GM08714 (cell line): Measurements from ENCODE around the gene C1orf159.
"Not testable (repeated sequence)": the region's sequence is repeated elsewhere in the genome, so short reads cannot be mapped to it uniquely, and the experiment has no call there.

Source experiments
- H3K4me3 ChIP-seq: fragments of 200-500 bp; sonication (Bioruptor generic); 2 replicates; pipeline ENCODE4 v1.5.1; 2014; ENCODE audit warnings: mild to moderate bottlenecking, low read length, inconsistent platforms
- ZNF274 ChIP-seq: IDR thresholded peaks from 2 replicates; pipeline ENCODE4 v1.6.1; 2012; ENCODE audit warnings: mild to moderate bottlenecking, low read depth, low read length

The C1orf159 gene

GRCh38 chr1:1156140-1157032 is 40.5 kb upstream of the C1orf159 start:
- TF ChIP-seq ZNF274 = no peak
- no peak overlapping the region for H3K4me3 ChIP-seq

GRCh38 chr1:1155258-1155657 is 39.4 kb upstream of the C1orf159 start:
- TF ChIP-seq ZNF274 = no peak
- no peak overlapping the region for H3K4me3 ChIP-seq

- H3K4me3 ChIP-seq = no peak overlapping the region
- TF ChIP-seq ZNF274 = no peak
These were observed 38.0 kb upstream of the C1orf159 start for GRCh38 chr1:1153874-1154273.

GRCh38 chr1:1153215-1153614 is 37.3 kb upstream of the C1orf159 start:
- not testable (repeated sequence) for H3K4me3 ChIP-seq

GRCh38 chr1:1152431-1152830 is 36.5 kb upstream of the C1orf159 start:
- not testable (repeated sequence) for H3K4me3 ChIP-seq

- H3K4me3 ChIP-seq = no peak overlapping the region
- no peak for TF ChIP-seq ZNF274
These were observed 35.4 kb upstream of the C1orf159 start for GRCh38 chr1:1151306-1151705.

GRCh38 chr1:1150100-1150499 is 34.2 kb upstream of the C1orf159 start:
- no peak overlapping the region for H3K4me3 ChIP-seq
- TF ChIP-seq ZNF274 = no peak

GRCh38 chr1:1149416-1149815 is 33.5 kb upstream of the C1orf159 start:
- H3K4me3 ChIP-seq = no peak overlapping the region
- TF ChIP-seq ZNF274 = no peak

- no peak overlapping the region for H3K4me3 ChIP-seq
- TF ChIP-seq ZNF274 = no peak
These were observed 32.7 kb upstream of the C1orf159 start for GRCh38 chr1:1148569-1148968.

GRCh38 chr1:1148061-1148460 is 32.2 kb upstream of the C1orf159 start:
- H3K4me3 ChIP-seq = no peak overlapping the region
- TF ChIP-seq ZNF274 = no peak

GRCh38 chr1:1146596-1146995 is 30.7 kb upstream of the C1orf159 start:
- H3K4me3 ChIP-seq = no peak overlapping the region
- no peak for TF ChIP-seq ZNF274

- H3K4me3 ChIP-seq = no peak overlapping the region
- no peak for TF ChIP-seq ZNF274
These were observed 30.1 kb upstream of the C1orf159 start for GRCh38 chr1:1146026-1146425.

- H3K4me3 ChIP-seq = no peak overlapping the region
- TF ChIP-seq ZNF274 = no peak
These were observed 29.6 kb upstream of the C1orf159 start for GRCh38 chr1:1145547-1145914.

GRCh38 chr1:1144843-1145546 is 29.1 kb upstream of the C1orf159 start:
- H3K4me3 ChIP-seq = no peak overlapping the region
- no peak for TF ChIP-seq ZNF274

GRCh38 chr1:1144122-1144842 is 28.4 kb upstream of the C1orf159 start:
- no peak for TF ChIP-seq ZNF274
- H3K4me3 ChIP-seq = no peak overlapping the region
